HG03103 (cell line): ENCODE results near the gene OTOF.

ENCODE experiments used
- ATAC-seq: cut with Tn5 transposase; IDR thresholded peaks from one replicate; pipeline ENCODE4 v1.9.1; 2021; ENCODE audit warnings: low read depth; ENCODE audit not compliant: unreplicated experiment

The OTOF gene

DNA sequence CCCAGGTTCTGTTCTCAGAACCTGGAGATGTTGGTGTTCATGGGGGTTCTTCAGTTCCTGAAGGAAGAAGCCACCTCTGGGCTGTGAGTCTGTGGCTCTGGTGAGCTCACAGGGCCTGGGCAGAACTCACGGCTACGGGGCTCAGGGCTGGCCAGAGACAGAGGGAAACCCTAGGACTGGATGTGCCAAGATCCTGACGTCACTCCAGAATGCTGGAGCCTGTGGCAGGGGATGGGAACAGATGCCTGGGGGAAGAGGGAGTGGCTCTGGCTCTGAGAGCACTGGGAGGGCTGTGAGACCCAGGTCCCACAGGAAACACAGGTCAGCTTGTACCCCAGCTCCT, at the start of gene OTOF:
Gene OTOF, minus strand, starts transcription at position 214 of the 343 bp plus-strand sequence.
- no peak for ATAC-seq

DNA sequence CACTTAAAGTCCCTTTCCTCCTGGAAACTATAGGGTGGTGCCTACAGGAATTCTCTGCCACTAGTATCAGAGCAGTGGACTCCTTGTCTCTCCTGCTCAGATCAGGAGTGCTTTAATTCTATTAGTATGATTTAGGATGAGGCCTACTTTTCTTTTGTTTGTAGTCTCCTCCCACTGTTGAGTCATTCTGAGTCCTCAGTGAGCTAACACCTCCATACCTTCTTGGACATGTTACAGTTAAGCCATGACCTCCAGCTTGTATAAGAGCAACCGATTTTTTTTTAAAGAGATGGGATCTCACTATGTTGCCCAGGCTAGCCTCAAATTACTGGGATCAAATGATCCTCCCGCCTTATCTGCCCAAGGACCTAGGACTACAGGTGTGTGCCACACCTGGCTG, 48.7 kb upstream of the OTOF start:
- no peak for ATAC-seq

- no peak for ATAC-seq
Measured at GRCh38 chr2:26526105-26526504, 48.2 kb upstream of the OTOF start.

GRCh38 chr2:26523750-26524149, 45.8 kb upstream of the OTOF start:
- no peak for ATAC-seq

DNA sequence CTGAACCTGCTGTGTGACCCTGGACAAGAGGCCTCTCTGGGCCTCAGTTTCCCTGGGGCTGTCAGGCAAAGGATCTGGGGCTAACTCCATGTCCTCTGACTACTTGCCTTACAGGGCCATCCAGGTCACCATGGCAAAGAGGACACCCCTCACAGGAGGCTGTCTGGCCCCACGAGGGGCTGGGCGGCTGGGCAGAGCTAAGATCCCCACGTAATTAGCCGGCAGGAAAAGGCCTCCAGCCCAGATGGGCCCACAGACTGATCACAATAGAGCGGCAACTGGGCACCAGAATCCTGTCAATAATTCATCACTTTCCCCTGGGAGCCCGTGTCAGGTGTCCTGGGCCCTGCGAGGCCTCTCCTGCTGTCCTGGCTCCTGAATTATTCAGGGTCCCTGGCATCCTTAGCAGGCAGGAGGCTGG, 44.8 kb upstream of the OTOF start:
- ATAC-seq = no peak

GRCh38 chr2:26522325-26522724, 44.4 kb upstream of the OTOF start:
- no peak for ATAC-seq

DNA sequence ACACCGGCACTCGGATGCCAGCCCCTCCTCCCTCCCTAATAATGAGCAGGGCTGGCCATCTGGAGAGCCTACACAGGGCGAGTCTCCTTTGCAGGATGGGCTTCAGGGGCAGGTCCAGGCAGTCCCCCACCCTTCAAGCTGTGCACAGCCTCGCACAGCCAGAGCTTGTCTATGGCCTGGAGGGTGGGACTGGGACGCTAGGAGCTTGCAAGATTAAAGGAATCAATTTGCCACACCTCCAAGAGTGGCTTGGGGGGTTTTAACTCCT, 43.9 kb upstream of the OTOF start:
- ATAC-seq = no peak

DNA sequence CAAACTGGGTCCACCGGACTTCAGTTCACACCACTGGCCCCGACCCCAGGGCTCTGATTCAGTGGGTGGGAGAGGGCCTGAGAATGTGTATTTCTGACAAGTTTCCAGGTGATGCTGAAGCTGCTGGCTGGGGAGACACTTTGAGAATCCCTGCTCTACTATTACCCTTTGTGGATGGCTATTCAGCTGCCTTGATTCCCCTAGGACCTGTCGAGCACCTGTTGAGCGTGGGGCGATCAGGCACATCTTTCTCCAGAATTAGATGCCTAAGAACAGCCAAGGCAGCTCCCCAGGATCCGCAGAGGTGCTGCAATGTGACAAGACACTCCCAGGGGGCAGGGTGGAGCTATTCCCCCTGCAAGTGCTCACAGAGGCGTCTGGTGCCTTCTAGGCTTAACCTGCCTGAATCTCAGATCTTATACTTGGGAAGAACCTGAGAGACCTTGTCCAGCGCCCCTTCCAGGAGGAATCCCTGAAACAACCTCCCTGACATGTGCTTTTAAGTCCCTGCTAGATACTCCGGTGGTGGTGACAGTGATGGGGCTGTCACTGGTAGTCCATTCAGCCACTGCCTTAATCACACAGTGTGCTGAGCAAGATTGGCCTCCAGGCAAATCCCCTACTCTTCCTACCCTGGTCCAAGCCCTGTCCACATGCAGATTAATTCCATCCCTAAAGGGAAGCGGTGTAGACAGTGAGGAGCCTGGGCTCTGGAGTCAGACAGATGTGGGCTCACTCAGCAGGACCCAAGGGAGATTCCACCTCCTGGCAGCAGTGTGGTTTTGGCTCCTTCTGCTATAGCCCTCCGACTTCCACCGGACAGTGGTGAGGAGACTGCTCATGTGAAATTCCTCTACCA, 43.4 kb upstream of the OTOF start:
- no peak for ATAC-seq

GRCh38 chr2:26520148-26520449, 42.2 kb upstream of the OTOF start:
- ATAC-seq = no peak

GRCh38 chr2:26519396-26520147, 41.6 kb upstream of the OTOF start:
- no peak for ATAC-seq

DNA sequence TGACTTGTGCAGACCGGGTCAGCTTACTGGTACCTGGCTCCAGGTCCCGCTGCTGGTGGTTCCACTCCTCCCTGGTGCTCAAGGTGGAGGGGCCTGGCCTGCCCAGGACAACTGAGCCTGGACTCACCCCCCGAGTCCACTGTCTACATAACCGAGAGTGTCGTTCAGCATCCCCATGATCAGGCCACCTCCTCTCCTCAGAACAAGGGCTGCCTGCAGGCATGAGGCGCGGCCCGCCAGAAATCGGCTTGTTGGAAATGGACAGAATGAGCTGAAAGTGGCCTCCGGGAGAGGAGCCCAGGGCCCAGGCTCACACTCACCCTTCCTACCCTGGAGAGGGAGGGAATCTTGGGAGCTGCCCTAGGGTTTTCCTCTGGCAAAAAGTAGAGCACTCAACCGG, 38.9 kb upstream of the OTOF start:
- no peak for ATAC-seq

DNA sequence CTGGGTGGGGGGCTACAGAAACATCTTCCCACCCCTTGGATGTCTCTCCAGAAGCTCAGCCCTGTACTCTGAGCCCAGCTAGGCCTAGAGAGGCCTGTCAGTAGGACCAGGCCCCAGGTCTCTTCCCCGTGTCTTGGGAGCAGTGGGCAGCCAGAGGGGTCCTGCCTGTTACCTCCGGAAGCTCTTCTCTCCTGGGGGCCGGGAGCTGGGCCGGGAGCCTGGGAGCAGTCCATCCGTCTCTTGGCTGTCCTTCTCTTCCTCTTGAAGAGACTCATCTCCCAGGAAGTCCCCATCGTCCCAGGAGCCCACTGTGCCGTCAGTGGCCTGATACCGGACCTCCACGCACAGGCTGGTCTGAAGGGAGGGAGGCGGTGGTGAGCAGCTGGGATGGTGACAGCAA, 38.3 kb upstream of the OTOF start:
- ATAC-seq = no peak

DNA sequence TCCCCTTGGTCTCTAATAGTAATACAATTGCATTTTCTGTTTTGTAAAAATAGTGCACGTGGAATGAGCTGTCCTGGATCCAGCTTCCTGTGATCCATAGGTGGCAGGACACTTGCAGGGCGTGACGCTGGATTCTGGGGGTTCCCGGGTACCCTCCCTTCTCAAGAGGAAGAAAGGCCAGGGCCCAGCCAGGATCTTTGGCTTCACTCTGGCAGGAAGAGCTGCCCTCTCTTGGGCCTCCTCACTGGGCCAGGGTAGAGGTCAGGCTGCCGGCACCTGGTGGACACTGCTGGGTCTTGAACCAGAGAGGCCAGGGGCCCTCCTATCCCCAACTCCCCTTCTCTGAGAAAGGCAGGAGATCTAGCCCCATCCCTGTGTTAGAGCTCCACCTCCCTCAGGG, 37.8 kb upstream of the OTOF start:
- no peak for ATAC-seq

GRCh38 chr2:26514045-26514444, 36.1 kb upstream of the OTOF start:
- ATAC-seq = no peak

GRCh38 chr2:26513261-26513660, 35.3 kb upstream of the OTOF start:
- ATAC-seq = no peak

- no peak for ATAC-seq
Measured at GRCh38 chr2:26511466-26511865, 33.5 kb upstream of the OTOF start.

DNA sequence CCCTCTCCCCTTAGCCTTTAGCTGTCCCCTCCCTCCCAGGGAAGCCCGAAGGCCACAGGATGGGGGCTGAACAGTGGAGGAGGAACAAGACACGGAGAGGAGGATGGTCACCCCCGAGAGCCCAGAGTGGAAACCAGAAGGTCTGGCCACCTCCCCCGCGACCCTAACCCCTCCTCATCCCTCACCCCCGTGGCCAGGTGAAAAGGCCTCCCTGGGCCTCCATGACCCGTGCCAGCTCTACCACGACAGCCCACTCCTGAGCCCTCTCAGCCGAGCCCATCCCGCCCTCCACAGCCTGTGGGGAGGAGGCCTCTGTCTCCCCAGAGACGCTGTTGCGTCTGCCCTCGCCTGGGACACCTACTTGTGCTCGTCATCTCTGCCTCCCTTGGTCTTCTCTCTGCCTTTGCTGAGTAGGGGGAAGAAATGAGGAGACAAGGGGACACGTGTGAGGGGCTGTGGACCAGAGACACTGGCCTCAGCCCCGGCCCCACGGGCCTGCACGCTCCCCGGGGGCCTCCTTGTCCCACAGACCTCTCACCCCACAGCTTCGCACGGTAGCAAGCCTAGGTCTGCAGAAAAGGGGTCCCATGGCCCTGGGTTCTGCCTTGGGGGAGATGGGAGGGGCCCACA, 32.5 kb upstream of the OTOF start:
- no peak for ATAC-seq

- ATAC-seq = no peak
Measured at GRCh38 chr2:26509141-26509540, 31.2 kb upstream of the OTOF start.

- ATAC-seq = no peak
Measured at GRCh38 chr2:26507932-26508331, 30.0 kb upstream of the OTOF start.

- ATAC-seq = no peak
Measured at GRCh38 chr2:26507088-26507487, 29.2 kb upstream of the OTOF start.

- ATAC-seq = no peak
Measured at GRCh38 chr2:26506279-26506678, 28.4 kb upstream of the OTOF start.

- no peak for ATAC-seq
Measured at GRCh38 chr2:26504002-26504401, 26.1 kb upstream of the OTOF start.
